CD4-positive, alpha-beta T cell treated with Interleukin-15 for 4 hours (primary cell): ENCODE results near the gene DOCK11.

Experiments used
- DNase-seq: peaks from one replicate; pipeline ENCODE4 v3.0.0-alpha.2; 2020; ENCODE audit warnings: low spot score

Gene DOCK11

GRCh38 chrX:118630848-118631247 lies 135.2 kb downstream of the DOCK11 start:
- no peak for DNase-seq

DNA sequence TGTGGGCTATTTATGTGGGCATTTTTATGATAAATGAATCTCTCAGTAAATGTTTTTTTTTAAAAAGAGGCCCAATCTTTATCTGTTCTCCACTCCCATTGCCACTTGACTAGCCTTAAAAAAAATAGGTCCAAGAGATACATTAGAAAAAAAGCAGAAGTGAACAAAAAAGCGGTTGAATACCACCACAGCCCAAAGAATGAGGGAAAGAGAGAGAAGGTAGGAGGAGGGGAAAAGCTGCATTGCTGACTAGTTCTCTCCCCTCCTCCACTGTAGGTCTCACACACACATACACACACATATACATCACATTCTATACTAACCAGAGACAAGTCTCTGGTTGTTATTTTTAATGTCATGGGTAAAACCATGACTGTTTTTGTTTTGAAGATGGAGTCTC lies 136.0 kb downstream of the DOCK11 start:
- DNase-seq: no peak

DNA sequence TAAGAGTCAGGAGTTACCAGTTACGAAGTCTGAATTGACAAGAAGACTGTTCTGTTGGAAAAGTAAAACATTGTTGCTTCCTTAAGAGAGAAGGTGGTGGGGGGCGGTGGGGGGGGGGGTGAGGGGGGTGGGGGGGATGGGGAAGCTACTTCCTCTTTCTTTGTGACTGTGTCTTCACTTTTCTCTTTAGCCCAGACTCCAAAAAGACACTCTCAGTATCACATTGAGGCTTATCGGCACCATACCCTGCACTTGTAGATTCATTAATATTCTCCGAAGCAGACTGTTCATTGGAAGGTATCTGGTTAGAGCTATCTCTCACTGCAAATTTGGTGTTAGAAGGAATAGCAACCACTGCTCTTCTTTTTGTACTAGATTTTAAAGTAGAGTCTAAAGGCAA lies 137.2 kb downstream of the DOCK11 start:
- no peak for DNase-seq

GRCh38 chrX:118633530-118633929 lies 137.9 kb downstream of the DOCK11 start:
- DNase-seq: no peak

DNA sequence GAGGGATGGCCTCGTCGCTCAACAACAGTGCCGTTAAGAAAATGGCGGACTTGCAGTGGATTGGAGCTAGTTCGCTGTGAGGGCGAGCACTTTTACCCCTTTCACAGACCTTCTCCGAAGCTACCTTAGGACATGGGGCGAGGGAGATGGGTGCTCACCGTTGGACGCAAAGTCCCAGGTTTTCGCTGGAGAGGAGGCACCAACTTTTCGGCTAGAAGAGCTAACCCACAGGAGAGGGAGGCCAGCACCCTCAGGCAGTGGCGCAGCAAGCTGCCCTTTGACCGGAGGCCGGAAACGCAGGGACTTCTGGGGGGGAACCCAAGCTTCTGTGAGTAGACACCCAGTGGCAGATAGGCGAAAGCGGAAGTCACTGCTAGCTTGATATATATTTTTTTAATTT lies 138.7 kb downstream of the DOCK11 start:
- no peak for DNase-seq

DNA sequence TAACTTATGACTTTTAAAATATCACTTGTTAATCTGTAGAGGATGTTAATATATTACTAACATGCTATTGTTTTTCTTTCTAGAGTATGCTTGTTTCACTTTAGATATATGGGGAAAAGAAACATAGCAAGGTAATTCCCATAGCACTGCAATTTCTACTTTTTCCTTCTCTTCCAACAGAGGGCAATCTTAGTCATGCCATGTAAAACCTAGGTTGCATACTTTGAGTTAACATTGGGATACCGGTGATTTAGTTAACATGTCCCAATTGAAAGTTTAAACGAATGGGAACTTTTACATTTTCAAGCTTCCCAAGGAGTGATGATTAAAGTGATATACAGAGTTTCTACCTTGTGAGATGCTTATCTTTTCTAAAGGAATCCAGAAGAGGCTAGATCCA lies 142.4 kb downstream of the DOCK11 start:
- DNase-seq: no peak

- no peak for DNase-seq
These were observed 148.8 kb downstream of the DOCK11 start for GRCh38 chrX:118644378-118644777.

DNA sequence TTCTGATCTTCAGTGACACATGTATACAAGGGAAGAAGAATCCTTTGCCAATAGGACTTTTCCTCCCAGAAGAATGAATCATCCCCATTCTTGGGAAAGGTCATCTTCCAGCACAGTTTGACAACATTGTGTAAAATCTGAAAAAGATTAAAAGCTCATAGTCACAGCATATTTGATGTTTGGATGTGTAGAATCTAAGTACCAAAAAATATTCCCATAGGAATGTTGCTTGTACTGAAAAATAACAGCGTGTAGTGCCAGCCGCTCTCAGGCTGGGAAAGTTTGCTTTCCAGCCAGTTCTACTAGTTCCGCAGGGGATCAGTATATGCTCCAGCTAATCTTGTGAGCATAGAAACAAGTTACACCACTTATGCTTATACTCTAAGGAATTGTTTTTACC lies 157.1 kb downstream of the DOCK11 start:
- no peak for DNase-seq

DNA sequence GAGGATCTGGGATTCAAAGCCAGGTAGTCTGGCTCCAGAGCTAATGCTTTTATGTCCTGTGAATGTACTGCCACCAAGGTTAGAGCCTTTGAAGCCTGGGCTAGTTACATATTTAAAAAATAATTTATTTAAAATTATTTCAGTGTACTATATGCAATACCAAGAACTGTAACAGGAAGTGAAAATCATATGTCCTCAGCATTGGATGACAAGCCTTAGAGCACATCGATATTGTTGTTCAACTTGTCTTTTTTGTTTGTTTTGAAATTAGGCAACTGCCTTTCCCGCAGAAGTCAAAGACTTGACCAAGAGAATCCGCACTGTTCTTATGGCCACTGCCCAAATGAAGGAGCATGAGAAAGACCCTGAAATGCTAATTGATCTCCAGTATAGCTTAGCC lies 158.7 kb downstream of the DOCK11 start:
- no peak for DNase-seq

DNA sequence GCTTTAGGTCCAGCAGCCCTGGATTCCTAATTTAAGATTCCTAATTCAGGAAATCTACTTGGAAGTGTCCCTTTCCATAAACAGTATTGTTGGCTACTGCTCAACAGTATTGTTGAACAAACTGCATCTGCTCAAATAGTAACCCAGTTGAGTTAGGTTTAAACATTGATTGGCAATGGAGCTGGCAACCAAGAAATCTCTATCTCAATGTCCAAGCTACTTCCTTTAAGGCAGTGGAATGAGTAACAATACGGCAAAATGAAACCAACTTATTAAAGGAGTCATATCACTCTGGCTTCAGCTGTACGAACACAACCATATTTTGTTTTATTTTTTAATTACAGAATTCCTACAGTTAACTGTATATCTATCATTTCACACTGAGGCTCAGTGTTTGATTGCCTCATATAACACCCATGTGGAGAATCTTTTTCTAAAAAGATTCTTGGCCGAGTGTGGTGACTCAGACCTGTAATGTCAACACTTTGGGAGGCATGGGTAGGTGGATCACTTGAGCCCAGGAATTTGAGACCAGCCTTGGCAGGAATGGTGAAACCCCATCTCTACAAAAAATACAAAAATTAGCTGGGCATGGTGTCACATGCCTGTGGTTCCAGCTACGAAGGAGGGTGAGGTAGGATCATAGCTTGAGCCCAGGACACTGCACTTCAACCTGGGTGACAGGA lies 160.1 kb downstream of the DOCK11 start:
- no peak for DNase-seq

DNA sequence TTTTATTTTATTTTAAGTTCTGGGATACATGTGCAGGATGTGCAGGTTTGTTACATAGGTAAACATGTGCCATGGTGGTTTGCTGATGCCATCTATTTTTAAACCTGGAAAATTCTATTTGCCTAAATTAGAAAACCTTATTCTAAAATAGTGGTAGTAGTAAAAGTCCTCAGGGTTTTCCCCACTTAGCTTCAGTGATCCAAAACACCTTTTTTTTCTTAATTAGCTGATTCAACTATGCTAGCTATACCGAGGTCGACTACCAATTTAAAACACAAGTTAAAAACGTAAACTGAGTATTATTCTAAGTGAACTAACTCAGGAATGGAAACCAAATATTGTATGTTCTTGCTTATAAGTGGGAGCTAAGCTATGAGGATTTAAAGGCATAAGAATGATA lies 161.8 kb downstream of the DOCK11 start:
- DNase-seq: no peak

DNA sequence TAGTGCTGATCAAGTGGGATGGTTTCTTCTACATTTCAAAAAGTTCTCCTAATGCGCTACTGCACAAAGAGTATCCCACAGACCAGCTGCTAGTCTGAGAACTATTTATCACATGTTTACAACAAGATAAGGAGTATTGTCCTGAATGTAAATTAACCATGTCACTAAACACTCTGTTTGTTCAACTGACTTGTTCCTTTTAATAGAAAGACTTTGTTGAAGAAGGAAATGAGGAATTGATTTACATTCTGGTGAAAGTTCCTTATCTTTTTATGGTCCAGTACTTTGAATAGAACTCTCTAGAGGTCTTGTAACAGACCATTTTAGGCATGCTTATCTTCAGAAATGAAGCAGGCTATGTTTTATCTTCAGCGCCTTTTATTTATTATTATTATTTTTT lies 164.5 kb downstream of the DOCK11 start:
- no peak for DNase-seq

DNA sequence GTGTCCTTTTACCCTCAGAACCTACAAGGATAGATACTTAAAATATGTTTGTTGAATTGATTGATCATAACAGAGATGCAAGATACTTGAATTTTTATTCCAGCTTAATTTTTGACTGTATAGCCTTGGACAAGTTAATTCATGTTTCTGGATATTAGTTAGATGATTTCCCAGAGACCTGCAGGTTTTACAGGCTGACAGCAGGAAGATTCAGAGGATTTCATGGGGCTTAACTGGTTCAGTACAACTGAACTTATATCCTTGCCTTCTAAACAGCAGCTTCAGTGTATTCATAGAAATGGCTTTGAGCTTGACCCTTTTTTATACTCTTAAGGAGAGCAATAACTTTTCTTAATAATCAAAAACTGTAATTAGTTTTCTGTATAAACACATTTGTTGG lies 169.6 kb downstream of the DOCK11 start:
- DNase-seq: no peak

GRCh38 chrX:118666521-118666920 lies 170.9 kb downstream of the DOCK11 start:
- DNase-seq: no peak

GRCh38 chrX:118669435-118669834 lies 173.8 kb downstream of the DOCK11 start:
- DNase-seq: no peak

- DNase-seq: no peak
These were observed 179.8 kb downstream of the DOCK11 start for GRCh38 chrX:118675326-118675965.

DNA sequence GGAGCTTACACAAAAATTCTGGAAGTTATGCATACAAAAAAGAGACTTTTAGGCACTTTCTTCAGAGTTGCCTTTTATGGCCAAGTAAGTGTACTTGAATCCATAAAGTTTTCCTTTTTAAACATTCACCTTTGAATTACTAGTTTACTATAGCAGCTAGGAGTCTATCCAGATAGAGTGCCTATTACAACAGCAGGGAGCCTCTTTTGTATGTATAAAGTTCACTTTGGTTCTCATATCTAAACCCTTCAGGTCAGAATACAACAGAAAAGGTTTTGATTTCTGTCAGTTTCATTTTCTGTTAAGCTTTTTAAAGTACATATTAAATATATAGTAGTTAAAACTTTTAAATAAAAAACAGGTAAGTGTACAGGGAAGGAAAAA lies 180.3 kb downstream of the DOCK11 start:
- no peak for DNase-seq

DNA sequence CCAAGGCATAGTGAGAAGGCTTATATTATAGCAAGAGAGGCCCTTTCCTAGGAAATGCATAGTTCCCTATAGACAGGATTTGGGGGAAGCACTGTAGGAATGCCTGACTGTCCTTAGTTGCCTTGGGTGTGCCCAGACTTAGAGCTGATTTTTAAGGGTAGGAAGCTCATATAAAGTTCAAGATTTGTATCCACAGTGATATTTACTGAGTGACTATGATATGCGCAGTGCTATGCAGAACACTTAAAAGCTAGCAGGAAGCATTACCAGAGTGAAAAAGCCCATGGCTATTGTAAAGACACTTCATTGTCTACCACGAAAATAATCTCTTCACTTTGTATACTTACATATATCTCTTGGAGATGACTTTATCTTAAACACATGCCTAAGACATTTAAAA lies 181.7 kb downstream of the DOCK11 start:
- no peak for DNase-seq

- DNase-seq: no peak
These were observed 183.7 kb downstream of the DOCK11 start for GRCh38 chrX:118679290-118679689.

DNA sequence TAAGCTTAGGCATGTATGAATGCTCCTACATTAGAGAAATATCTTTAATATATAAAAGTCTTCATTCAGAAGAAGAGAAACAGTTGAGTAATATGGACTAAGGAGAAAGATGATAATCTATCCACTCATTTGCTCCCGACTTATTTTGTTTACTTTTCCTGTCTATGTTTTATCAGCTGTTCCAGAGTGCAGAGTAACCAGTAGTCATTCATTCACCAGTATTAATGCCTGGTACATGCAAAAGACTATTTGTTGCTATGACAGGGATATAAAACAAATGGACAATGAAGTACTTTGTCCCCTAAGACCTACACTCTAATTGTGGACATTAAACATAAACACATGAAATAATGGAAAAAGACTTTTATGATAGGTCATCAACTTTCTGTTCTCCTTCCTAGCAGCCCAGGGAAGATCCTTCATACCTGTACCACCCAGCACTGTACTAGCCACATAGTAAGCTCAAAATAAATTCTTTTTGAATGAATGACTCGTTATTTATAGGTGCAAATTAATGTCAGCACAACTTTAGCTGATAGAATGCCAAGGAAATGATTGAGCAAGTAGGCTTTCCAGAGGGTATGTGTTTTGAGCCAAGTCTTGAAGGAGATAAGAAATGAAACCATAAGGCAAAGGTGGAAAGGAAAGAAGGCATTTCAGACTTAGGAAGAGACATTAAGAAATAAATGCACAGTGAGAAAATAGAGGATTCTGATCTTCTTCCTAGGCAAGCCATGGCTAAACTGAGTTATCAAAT lies 186.8 kb downstream of the DOCK11 start:
- no peak for DNase-seq

DNA sequence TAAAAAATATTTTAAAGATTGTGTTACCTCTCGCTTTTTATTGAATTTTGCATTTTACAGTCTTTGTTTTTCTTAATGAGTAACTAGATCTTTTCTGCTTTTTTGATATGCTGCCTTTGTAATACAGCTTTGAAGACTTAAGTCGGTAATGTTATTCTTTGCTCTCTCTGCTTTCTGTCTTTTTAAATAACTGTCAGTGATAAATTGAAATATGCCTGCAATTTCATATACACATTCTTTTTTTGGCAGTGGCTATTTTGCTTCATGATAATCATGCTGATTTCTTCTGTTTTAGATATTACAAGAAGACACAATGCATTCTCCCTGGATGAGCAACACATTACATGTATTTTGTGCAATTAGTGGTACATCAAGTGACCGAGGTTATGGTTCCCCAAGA lies 189.8 kb downstream of the DOCK11 start:
- no peak for DNase-seq

- DNase-seq: no peak
These were observed 193.3 kb downstream of the DOCK11 start for GRCh38 chrX:118688935-118689334.

- DNase-seq: no peak
These were observed 198.2 kb downstream of the DOCK11 start for GRCh38 chrX:118693843-118694242.
